GM12878 (cell line): ENCODE results near the gene TMEM239.

ENCODE experiments used
- ETV6 ChIP-seq, 2 experiments: fragments of 450-650 bp in 1 of 2; IDR thresholded peaks in 1 of 2; conservative IDR thresholded peaks in 1 of 2; 2 replicates each; pipeline ENCODE4 v1.6.1; 2014; ENCODE audit warnings: antibody characterized with exemption in 1 of 2, borderline replicate concordance in 1 of 2, low read depth in 1 of 2, mild to moderate bottlenecking in 1 of 2, moderate library complexity in 1 of 2
- MXI1 ChIP-seq: fragments of 150-350 bp; IDR thresholded peaks from 2 replicates; pipeline ENCODE4 v1.6.1; 2011; ENCODE audit warnings: low read depth, mild to moderate bottlenecking, inconsistent platforms, low read length, improper control_type of control experiment
- MYB ChIP-seq: fragments of 150-350 bp; IDR thresholded peaks from 2 replicates; pipeline ENCODE4 v1.6.1; 2014; ENCODE audit warnings: mild to moderate bottlenecking, low read depth, low read length, borderline replicate concordance
- POLR2A ChIP-seq: IDR thresholded peaks from 2 replicates; pipeline ENCODE4 v1.6.1; 2011; ENCODE audit warnings: low read depth, mild to moderate bottlenecking, low read length
- RAD21 ChIP-seq: IDR thresholded peaks from 2 replicates; pipeline ENCODE4 v1.6.1; 2011; ENCODE audit warnings: mild to moderate bottlenecking, low read depth, low read length, moderate library complexity; ENCODE audit not compliant: insufficient read depth
- RUNX3 ChIP-seq: IDR thresholded peaks from 2 replicates; pipeline ENCODE4 v1.6.1; 2012; ENCODE audit warnings: low read length, inconsistent platforms
- TAF1 ChIP-seq: IDR thresholded peaks from 2 replicates; pipeline ENCODE4 v1.6.1; 2011; ENCODE audit warnings: mild to moderate bottlenecking, low read depth, low read length, borderline replicate concordance
- YY1 ChIP-seq: IDR thresholded peaks from 2 replicates; pipeline ENCODE4 v1.6.1; 2011; ENCODE audit warnings: low read depth, mild to moderate bottlenecking, low read length
- ZNF274 ChIP-seq: IDR thresholded peaks from one replicate; pipeline ENCODE4 v1.8.0; 2011; ENCODE audit not compliant: insufficient read length, insufficient read depth
- TF ChIP-seq, protein P1 (sequence below), 3 experiments: IDR thresholded peaks in 2 of 3; conservative IDR thresholded peaks in 1 of 3; 2 replicates each; pipeline ENCODE4 v1.5.1; 2011; ENCODE audit warnings: low read depth in 3 of 3, low read length in 3 of 3, mild to moderate bottlenecking in 3 of 3, control low read depth in 2 of 3, moderate library complexity in 2 of 3, inconsistent platforms in 1 of 3, mixed read lengths in 1 of 3; ENCODE audit not compliant: control insufficient read depth in 2 of 3, insufficient read depth in 1 of 3; ENCODE audit errors: extremely low read depth in 1 of 3
- TF ChIP-seq, protein P2 (sequence below): fragments of 450-650 bp; IDR thresholded peaks from 2 replicates; pipeline ENCODE4 v1.6.1; 2018; ENCODE audit warnings: mild to moderate bottlenecking, low read depth, moderate library complexity; ENCODE audit not compliant: partially characterized antibody

DNA sequence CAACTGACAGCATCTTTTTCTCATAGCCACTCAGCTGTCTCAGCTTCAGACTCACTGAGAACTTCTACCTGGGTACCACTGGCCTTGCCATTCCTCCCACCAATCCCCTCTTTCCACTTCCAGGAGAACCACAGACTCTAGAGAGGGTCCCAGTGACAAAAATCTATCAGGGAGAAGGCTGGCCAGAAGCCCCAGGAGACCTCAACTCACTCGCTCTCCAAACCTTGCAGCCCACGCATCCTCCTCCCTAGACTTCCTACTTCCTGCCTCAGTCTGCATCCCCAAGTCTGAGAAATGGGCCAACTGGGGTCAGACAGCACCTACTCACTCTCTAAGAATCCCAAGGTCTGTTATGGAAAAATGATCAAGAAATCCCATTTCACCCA is 1.2 kb downstream of the TMEM239 start:
- TF ChIP-seq RUNX3 (no peak), ETV6 (conservative IDR thresholded peaks at IDR 0.05 in 1 of 2, IDR thresholded peaks at IDR 0.05 in 1 of 2; ENCODE audit: borderline replicate concordance in 1 of 2, low read depth in 1 of 2) (no peak), RAD21 (no peak), TAF1 (no peak), POLR2A (no peak), MYB (no peak), YY1 (no peak), ZNF274 (no peak), MXI1 (no peak)
- TF ChIP-seq, protein P1, sequence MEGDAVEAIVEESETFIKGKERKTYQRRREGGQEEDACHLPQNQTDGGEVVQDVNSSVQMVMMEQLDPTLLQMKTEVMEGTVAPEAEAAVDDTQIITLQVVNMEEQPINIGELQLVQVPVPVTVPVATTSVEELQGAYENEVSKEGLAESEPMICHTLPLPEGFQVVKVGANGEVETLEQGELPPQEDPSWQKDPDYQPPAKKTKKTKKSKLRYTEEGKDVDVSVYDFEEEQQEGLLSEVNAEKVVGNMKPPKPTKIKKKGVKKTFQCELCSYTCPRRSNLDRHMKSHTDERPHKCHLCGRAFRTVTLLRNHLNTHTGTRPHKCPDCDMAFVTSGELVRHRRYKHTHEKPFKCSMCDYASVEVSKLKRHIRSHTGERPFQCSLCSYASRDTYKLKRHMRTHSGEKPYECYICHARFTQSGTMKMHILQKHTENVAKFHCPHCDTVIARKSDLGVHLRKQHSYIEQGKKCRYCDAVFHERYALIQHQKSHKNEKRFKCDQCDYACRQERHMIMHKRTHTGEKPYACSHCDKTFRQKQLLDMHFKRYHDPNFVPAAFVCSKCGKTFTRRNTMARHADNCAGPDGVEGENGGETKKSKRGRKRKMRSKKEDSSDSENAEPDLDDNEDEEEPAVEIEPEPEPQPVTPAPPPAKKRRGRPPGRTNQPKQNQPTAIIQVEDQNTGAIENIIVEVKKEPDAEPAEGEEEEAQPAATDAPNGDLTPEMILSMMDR (IDR thresholded peaks at IDR 0.05 in 2 of 3, conservative IDR thresholded peaks at IDR 0.05 in 1 of 3; ENCODE audit: control insufficient read depth in 2 of 3, extremely low read depth in 1 of 3, insufficient read depth in 1 of 3, low read depth in 3 of 3, low read length in 3 of 3), result no peak
- TF ChIP-seq, protein P2, sequence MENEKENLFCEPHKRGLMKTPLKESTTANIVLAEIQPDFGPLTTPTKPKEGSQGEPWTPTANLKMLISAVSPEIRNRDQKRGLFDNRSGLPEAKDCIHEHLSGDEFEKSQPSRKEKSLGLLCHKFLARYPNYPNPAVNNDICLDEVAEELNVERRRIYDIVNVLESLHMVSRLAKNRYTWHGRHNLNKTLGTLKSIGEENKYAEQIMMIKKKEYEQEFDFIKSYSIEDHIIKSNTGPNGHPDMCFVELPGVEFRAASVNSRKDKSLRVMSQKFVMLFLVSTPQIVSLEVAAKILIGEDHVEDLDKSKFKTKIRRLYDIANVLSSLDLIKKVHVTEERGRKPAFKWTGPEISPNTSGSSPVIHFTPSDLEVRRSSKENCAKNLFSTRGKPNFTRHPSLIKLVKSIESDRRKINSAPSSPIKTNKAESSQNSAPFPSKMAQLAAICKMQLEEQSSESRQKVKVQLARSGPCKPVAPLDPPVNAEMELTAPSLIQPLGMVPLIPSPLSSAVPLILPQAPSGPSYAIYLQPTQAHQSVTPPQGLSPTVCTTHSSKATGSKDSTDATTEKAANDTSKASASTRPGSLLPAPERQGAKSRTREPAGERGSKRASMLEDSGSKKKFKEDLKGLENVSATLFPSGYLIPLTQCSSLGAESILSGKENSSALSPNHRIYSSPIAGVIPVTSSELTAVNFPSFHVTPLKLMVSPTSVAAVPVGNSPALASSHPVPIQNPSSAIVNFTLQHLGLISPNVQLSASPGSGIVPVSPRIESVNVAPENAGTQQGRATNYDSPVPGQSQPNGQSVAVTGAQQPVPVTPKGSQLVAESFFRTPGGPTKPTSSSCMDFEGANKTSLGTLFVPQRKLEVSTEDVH, result no peak
